Peyer's patch (tissue), 4 donors: ENCODE data around the gene PARS2.

Experiments used
- POLR2A ChIP-seq, 2 donors: fragments of 450-650 bp; IDR thresholded peaks; one replicate each; pipeline ENCODE4 v1.5.1; 2017; ENCODE audit warnings: antibody characterized with exemption in 2 of 2, mild to moderate bottlenecking in 2 of 2, moderate library complexity in 2 of 2
- TF ChIP-seq, protein P1 (sequence below), 6 experiments: fragments of 450-650 bp in 4 of 6; fragments of 200-600 bp in 2 of 6; sonication (generic) in 1 of 6; IDR thresholded peaks; one replicate each; pipeline ENCODE4 v1.5.1; 2017 to 2019; ENCODE audit warnings: antibody characterized with exemption in 6 of 6, mild to moderate bottlenecking in 3 of 6, moderate library complexity in 1 of 6

DNA sequence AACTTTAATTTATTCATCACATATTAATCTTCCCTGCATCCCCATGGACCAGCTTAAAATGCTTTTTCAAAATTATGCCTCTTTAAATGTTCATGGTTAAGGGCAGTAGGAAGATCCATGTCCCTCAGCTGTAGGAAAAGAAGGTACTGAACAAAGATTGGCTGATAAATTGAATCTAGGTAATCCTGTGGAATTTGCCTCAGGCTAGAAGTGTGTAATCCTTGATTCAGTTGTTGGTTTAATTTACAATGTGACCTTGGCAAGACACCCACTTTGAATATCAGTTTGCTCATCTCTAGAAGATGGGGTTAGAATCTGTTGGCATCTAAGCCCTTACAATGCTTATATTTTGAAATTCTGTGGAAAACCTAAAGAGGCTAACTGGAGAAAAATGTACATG is 42.6 kb downstream of the PARS2 start:
- TF ChIP-seq, protein P1, sequence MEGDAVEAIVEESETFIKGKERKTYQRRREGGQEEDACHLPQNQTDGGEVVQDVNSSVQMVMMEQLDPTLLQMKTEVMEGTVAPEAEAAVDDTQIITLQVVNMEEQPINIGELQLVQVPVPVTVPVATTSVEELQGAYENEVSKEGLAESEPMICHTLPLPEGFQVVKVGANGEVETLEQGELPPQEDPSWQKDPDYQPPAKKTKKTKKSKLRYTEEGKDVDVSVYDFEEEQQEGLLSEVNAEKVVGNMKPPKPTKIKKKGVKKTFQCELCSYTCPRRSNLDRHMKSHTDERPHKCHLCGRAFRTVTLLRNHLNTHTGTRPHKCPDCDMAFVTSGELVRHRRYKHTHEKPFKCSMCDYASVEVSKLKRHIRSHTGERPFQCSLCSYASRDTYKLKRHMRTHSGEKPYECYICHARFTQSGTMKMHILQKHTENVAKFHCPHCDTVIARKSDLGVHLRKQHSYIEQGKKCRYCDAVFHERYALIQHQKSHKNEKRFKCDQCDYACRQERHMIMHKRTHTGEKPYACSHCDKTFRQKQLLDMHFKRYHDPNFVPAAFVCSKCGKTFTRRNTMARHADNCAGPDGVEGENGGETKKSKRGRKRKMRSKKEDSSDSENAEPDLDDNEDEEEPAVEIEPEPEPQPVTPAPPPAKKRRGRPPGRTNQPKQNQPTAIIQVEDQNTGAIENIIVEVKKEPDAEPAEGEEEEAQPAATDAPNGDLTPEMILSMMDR (IDR thresholded peaks at IDR 0.05) = no peak
- TF ChIP-seq POLR2A (IDR thresholded peaks at IDR 0.05) = no peak
